ENCODE data around the gene C18orf63. TPM values are rescaled to one million over a fixed set of nuclear protein-coding genes. Genes with fewer than 3 reads are reported as not detected.

Gene C18orf63
- total RNA-seq, 1 experiment from 2014 or later, result not detected

DNA sequence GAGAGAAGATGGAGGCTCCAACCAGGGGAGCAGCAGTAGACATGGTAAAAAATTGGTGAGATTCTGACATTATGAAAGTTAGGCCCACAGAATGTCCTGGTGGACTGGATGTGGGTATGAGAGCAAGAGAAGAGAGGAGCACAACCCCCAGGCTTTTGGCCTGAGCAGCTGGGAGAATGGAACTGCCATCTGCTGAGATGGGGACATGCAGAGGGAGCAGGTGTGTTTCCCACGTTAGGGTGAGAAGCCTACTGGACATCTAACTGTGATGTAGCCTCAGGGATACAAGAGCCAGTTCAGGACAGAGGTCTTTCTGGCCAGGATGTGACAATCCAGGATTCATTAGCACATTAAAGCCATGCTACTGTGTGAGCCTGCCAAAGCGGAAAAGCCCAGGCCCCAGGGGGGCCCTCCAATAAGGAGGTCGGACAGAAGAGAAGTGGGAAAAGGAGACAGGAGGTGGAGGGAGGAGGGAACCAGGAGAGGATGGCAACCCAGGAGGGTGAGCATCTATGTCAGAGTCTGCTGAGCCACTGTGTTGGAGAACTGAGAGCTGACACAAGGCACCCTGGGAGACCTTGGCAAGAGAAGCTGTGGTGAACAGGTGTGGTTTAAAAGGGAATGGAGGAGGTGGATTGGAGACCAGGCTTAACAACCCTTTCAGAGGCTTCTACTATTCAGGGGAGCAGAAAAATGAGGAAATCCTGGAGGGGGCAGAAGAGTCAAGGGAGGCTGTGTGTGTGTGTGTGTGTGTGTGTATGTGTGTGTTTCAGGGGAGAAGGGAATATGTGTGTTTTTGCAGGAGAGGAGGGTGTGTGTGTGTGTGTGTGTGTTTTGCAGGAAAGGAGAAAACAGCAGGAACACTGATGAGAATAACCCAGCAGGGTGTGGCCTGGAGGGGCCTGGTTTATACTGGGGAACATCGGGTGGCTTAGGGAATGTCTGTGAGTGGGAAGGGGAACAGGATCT, 34.3 kb upstream of the C18orf63 start:
- Histone ChIP-seq H3K4me3 (ENCODE audit: low read depth, low read length, poor library complexity, severe bottlenecking) (no peak overlapping the region), H3K4me1 (ENCODE audit: insufficient read depth, low read length, poor library complexity, severe bottlenecking) (peaks cover 10% of the 10 kb centered on the region), H3K27ac (ENCODE audit: low read depth, low read length, poor library complexity, severe bottlenecking) (no peak overlapping the region), H3K9me3 (ENCODE audit: low read depth, low read length, poor library complexity, severe bottlenecking) (no peaks in the 10 kb centered on the region), H3K27me3 (replicated peaks; ENCODE audit: insufficient read depth, low read depth, low read length, poor library complexity) (no peaks in the 10 kb centered on the region), H3K36me3 (ENCODE audit: insufficient read depth, low read length, poor library complexity, severe bottlenecking) (no peaks in the 10 kb centered on the region)
- no peak for DNase-seq (ENCODE audit: low spot score)
- ChIA-PET POLR2A (ENCODE audit: low non-redundant PET) (no interaction called here), CTCF (no interaction called here)
- TF ChIP-seq, protein P1, sequence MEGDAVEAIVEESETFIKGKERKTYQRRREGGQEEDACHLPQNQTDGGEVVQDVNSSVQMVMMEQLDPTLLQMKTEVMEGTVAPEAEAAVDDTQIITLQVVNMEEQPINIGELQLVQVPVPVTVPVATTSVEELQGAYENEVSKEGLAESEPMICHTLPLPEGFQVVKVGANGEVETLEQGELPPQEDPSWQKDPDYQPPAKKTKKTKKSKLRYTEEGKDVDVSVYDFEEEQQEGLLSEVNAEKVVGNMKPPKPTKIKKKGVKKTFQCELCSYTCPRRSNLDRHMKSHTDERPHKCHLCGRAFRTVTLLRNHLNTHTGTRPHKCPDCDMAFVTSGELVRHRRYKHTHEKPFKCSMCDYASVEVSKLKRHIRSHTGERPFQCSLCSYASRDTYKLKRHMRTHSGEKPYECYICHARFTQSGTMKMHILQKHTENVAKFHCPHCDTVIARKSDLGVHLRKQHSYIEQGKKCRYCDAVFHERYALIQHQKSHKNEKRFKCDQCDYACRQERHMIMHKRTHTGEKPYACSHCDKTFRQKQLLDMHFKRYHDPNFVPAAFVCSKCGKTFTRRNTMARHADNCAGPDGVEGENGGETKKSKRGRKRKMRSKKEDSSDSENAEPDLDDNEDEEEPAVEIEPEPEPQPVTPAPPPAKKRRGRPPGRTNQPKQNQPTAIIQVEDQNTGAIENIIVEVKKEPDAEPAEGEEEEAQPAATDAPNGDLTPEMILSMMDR (conservative IDR thresholded peaks at IDR 0.05; ENCODE audit: low read depth, low read length), result no peak
- TF ChIP-seq EZH2 (IDR thresholded peaks at IDR 0.05; ENCODE audit: borderline replicate concordance, low read depth, low read length, poor library complexity, severe bottlenecking), result no peak
- intact Hi-C loops (cut with micrococcal nuclease; ENCODE audit: unreplicated experiment), result no loop called here
- BruUV-seq (replicated peaks), result no TSS peak

DNA sequence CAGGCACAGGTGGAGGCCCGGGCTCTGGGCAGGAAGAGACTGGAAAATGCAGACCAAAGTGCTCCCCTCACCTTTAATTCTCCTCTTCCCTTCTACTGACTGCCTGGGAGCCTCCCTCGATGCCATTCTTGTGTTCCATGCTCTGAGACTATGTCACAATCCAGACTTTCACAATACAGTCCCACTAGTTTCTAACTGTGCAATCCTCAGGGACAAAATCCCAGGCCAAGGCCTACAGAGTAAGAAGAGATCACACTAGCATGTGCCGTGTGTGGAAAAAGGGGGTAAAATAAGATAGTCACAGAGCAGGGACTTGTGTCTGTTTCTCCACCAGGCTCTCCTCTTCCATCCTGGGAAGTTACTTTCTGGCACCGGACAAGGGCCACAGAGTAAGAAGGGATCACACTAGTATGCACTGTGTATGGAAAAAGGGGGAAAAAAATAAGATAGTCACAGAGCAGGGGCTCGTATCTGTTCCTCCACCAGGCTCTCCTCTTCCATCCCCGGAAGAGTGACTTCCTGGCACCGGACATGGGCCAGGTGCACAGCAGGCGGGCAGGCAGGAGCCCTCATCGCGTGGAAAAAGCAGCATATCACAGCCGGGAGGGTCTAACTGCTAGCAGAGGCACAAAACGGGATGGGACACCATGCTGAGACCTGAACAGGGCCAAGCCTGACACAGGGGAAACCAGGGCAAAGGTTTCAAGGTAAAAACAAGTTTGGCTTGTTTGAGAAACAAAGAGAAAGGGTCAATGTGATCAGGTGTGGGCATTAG, 33.5 kb upstream of the C18orf63 start:
- intact Hi-C loops (cut with micrococcal nuclease; ENCODE audit: unreplicated experiment), result no loop called here
- no peak for DNase-seq (ENCODE audit: low spot score)
- H3K27ac ChIP-seq (ENCODE audit: low read depth, low read length, poor library complexity, severe bottlenecking), result no peak overlapping the region
- H3K4me3 ChIP-seq (ENCODE audit: low read depth, low read length, poor library complexity, severe bottlenecking), result no peak overlapping the region
- no peaks in the 10 kb centered on the region for H3K36me3 ChIP-seq (ENCODE audit: insufficient read depth, low read length, poor library complexity, severe bottlenecking)
- no peaks in the 10 kb centered on the region for H3K27me3 ChIP-seq (replicated peaks; ENCODE audit: insufficient read depth, low read depth, low read length, poor library complexity)
- ChIA-PET CTCF (no interaction called here), POLR2A (ENCODE audit: low non-redundant PET) (no interaction called here)
- no TSS peak for BruUV-seq (replicated peaks)
- peaks cover 6% of the 10 kb centered on the region for H3K4me1 ChIP-seq (ENCODE audit: insufficient read depth, low read length, poor library complexity, severe bottlenecking)
- no peaks in the 10 kb centered on the region for H3K9me3 ChIP-seq (ENCODE audit: low read depth, low read length, poor library complexity, severe bottlenecking)
- no peak for TF ChIP-seq EZH2 (IDR thresholded peaks at IDR 0.05; ENCODE audit: borderline replicate concordance, low read depth, low read length, poor library complexity, severe bottlenecking)
- TF ChIP-seq, protein P1 (conservative IDR thresholded peaks at IDR 0.05; ENCODE audit: low read depth, low read length), result no peak

DNA sequence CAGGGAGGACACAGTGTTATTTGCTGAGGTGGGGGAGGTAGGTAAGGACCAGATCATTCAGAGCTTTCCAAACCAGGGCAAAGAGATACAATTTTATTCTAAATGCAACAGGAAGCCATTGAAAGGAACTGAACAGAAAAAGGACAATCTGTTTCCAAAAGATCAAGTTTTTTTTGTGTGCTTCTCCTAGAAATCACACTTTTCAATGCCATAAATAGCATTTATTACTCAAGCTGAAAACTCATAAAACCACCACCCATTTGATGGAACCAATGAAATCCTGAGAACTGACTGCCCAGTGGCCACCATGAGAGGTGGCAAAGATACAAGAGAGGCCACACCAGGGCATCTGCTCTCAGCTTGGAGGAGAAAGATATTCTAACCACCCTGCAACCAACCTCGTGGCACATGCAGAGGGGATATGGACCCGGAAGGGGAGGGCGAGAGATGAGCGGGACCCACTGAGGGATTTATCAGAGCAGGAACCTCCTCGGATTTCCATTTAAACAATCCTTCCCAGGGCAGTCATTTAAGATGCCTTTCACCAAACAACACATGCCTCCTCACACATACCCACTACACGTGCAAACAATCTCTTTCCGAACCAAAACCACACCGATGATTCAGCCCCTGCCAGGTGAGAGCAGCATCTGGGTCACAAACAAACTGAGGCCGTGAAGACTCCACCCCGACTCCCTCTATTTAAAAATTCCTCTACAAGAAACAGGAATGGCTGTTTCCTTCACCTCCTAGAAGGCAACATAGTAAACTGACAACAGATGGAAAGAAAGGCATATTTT, 32.7 kb upstream of the C18orf63 start:
- ChIA-PET CTCF (no interaction called here), POLR2A (ENCODE audit: low non-redundant PET) (no interaction called here)
- no TSS peak for BruUV-seq (replicated peaks)
- DNase-seq (ENCODE audit: low spot score), result no peak
- Histone ChIP-seq H3K36me3 (ENCODE audit: insufficient read depth, low read length, poor library complexity, severe bottlenecking) (no peaks in the 10 kb centered on the region), H3K9me3 (ENCODE audit: low read depth, low read length, poor library complexity, severe bottlenecking) (no peaks in the 10 kb centered on the region), H3K27me3 (replicated peaks; ENCODE audit: insufficient read depth, low read depth, low read length, poor library complexity) (no peaks in the 10 kb centered on the region), H3K4me1 (ENCODE audit: insufficient read depth, low read length, poor library complexity, severe bottlenecking) (peaks cover 4% of the 10 kb centered on the region), H3K4me3 (ENCODE audit: low read depth, low read length, poor library complexity, severe bottlenecking) (no peak overlapping the region), H3K27ac (ENCODE audit: low read depth, low read length, poor library complexity, severe bottlenecking) (no peak overlapping the region)
- TF ChIP-seq EZH2 (IDR thresholded peaks at IDR 0.05; ENCODE audit: borderline replicate concordance, low read depth, low read length, poor library complexity, severe bottlenecking), result no peak
- TF ChIP-seq, protein P1 (conservative IDR thresholded peaks at IDR 0.05; ENCODE audit: low read depth, low read length), result no peak
- intact Hi-C loops (cut with micrococcal nuclease; ENCODE audit: unreplicated experiment), result no loop called here
